Adrenal gland (tissue), 12 donors: ENCODE data around the gene TMEM150C. TPM values are rescaled to one million over a fixed set of nuclear protein-coding genes. Genes with fewer than 3 reads are reported as not detected.

ENCODE experiments used
- DNase-seq, 7 donors: peaks; one replicate each; pipeline ENCODE4 v3.0.0-alpha.2; 2019 to 2020
- H3K27ac ChIP-seq, 5 donors: fragments of 200-600 bp; sonication (generic) in 4 of 5; 1 replicate in 3 of 5; 2 replicates in 2 of 5; pipeline versions ENCODE4 v1.5.1 to v1.8.0; 2016 to 2020; ENCODE audit warnings: mild to moderate bottlenecking in 1 of 5
- H3K27me3 ChIP-seq: fragments of 200-600 bp; 2 replicates; pipeline ENCODE4 v1.8.0; 2021
- H3K36me3 ChIP-seq, 2 donors: fragments of 200-600 bp; replicated peaks in 1 of 2; 1 replicate in 1 of 2; 2 replicates in 1 of 2; pipeline versions ENCODE4 v1.5.1 to v1.8.0; 2018 to 2022
- H3K4me1 ChIP-seq, 2 donors: fragments of 200-600 bp; replicated peaks in 1 of 2; 1 replicate in 1 of 2; 2 replicates in 1 of 2; pipeline versions ENCODE4 v1.5.1 to v1.8.0; 2018 to 2021
- H3K4me3 ChIP-seq, 4 donors: fragments of 200-600 bp; sonication (generic) in 3 of 4; one replicate each; pipeline ENCODE4 v1.5.1; 2016 to 2018
- H3K9me3 ChIP-seq, 3 donors: fragments of 200-600 bp; sonication (generic) in 1 of 3; replicated peaks in 1 of 3; 1 replicate in 2 of 3; 2 replicates in 1 of 3; pipeline versions ENCODE4 v1.5.1 to v1.8.0; 2016 to 2021
- POLR2A ChIP-seq, 2 donors: fragments of 450-650 bp; IDR thresholded peaks; one replicate each; pipeline ENCODE4 v1.6.1; 2017; ENCODE audit warnings: antibody characterized with exemption in 2 of 2, mild to moderate bottlenecking in 2 of 2, moderate library complexity in 1 of 2
- WGBS, 4 donors: extraction: QIAGEN DNeasy Blood & Tissue Kit in 2 of 4; methylation state at CpG; one replicate each; pipeline versions ENCODE4 v1.1.5 to v1.1.7; 2013 to 2017; 5-methylcytosine and 5-hydroxymethylcytosine counted together
- intact Hi-C, 2 donors: fragments of 100-400 bp; cut with DNase I; formaldehyde crosslinking; loops; one replicate each; pipeline versions ENCODE4 v1.14.1 to v1.15.0; 2022 to 2023
- polyA plus RNA-seq, 3 donors: library from polyadenylated mRNA; stranded (reverse); fragments of 200-250 nt in 2 of 3; fragments of 350-450 nt in 1 of 3; fragmentation: Illumina TruSeq in 1 of 3; extraction: RNeasy Lipid Tissue Mini Kit (QIAGEN cat#74804) in 1 of 3; gene quantifications; one replicate each; pipeline ENCODE4 v1.2.3, GENCODE V29; 2013 to 2014
- total RNA-seq, 9 donors: library from RNA; depleted of rRNA in 4 of 9; stranded (reverse); fragments of >200 nt in 4 of 9; fragments of 120-200 nt in 1 of 9; fragmentation: NEBNext Ultra II Directional in 1 of 9; extraction: Animal tissue kit (Norgen Biotek cat#: 25700) in 1 of 9; gene quantifications; one replicate each; pipeline versions ENCODE4 v1.1.0 to v1.2.4, GENCODE V29; 2013 to 2023
- TF ChIP-seq, protein P1 (sequence below), 6 experiments: fragments of 450-650 bp in 4 of 6; fragments of 200-600 bp in 2 of 6; sonication (generic) in 1 of 6; IDR thresholded peaks; 1 replicate in 5 of 6; 2 replicates in 1 of 6; pipeline versions ENCODE4 v1.5.1 to v1.8.0; 2016 to 2021; ENCODE audit warnings: antibody characterized with exemption in 6 of 6, mild to moderate bottlenecking in 2 of 6, moderate library complexity in 1 of 6
- donor health status: healthy with polysubstance abuse.
- donor health status: Bipolar disorder and iron deficiency.
- donor health status: DM: yes; HTN: yes; CAD: no.
- donor health status: DM: no; HTN: no; CAD: no.
- donor health status: DM: no; HTN: no; CAD: no.
- donor health status: DM: yes; HTN: yes; CAD: no.

The TMEM150C gene
- total and polyA plus RNA-seq, 12 donors: 8.0 to 254 (median 76.0) TPM

- DNase-seq: no peak
- Histone ChIP-seq H3K27ac (no peak overlapping the region), H3K4me1 (no peaks in the 10 kb centered on the region), H3K9me3 (no peaks in the 10 kb centered on the region), H3K4me3 (no peak overlapping the region), H3K36me3 (no peaks in the 10 kb centered on the region), H3K27me3 (no peaks in the 10 kb centered on the region)
- 86 to 94% (median 90%) methylated on average over 14 of the region's 14 CpGs for WGBS, 4 donors
- TF ChIP-seq, protein P1, sequence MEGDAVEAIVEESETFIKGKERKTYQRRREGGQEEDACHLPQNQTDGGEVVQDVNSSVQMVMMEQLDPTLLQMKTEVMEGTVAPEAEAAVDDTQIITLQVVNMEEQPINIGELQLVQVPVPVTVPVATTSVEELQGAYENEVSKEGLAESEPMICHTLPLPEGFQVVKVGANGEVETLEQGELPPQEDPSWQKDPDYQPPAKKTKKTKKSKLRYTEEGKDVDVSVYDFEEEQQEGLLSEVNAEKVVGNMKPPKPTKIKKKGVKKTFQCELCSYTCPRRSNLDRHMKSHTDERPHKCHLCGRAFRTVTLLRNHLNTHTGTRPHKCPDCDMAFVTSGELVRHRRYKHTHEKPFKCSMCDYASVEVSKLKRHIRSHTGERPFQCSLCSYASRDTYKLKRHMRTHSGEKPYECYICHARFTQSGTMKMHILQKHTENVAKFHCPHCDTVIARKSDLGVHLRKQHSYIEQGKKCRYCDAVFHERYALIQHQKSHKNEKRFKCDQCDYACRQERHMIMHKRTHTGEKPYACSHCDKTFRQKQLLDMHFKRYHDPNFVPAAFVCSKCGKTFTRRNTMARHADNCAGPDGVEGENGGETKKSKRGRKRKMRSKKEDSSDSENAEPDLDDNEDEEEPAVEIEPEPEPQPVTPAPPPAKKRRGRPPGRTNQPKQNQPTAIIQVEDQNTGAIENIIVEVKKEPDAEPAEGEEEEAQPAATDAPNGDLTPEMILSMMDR (IDR thresholded peaks at IDR 0.05): no peak
- TF ChIP-seq POLR2A (IDR thresholded peaks at IDR 0.05): no peak
- intact Hi-C loops: no loop called here
These were observed 76.6 kb downstream of the TMEM150C start for GRCh38 chr4:82484996-82485783.

- WGBS, 4 donors: 72 to 90% (median 85%) methylated on average over 6 of the region's 6 CpGs
- no peak for TF ChIP-seq POLR2A (IDR thresholded peaks at IDR 0.05)
- TF ChIP-seq, protein P1 (IDR thresholded peaks at IDR 0.05): no peak
- Histone ChIP-seq H3K4me1 (no peaks in the 10 kb centered on the region), H3K27ac (no peak overlapping the region), H3K36me3 (no peaks in the 10 kb centered on the region), H3K4me3 (no peak overlapping the region), H3K9me3 (no peaks in the 10 kb centered on the region), H3K27me3 (no peaks in the 10 kb centered on the region)
- DNase-seq: no peak
- intact Hi-C loops: no loop called here
These were observed 79.4 kb downstream of the TMEM150C start for GRCh38 chr4:82482387-82482786.

DNA sequence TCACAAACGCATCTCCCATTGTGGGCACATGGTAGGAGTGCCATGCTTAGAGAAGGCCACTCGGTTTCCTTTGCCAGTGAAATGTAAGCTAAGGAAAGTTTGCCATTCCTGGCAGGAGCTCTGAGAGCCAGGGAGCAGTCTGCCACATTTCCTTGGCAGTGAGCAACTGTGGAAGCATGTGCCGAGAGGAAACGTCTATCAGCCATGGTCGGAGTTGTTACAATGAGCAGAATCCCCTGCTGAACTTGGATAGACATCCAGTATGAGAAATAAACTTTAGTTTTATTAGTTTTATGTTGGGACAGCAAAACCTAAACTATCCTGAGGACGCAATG, 80.3 kb downstream of the TMEM150C start:
- TF ChIP-seq, protein P1 (IDR thresholded peaks at IDR 0.05): no peak
- DNase-seq: no peak
- intact Hi-C loops: no loop called here
- H3K9me3 ChIP-seq: no peaks in the 10 kb centered on the region
- no peaks in the 10 kb centered on the region for H3K27me3 ChIP-seq
- H3K27ac ChIP-seq: no peak overlapping the region
- no peaks in the 10 kb centered on the region for H3K4me1 ChIP-seq
- H3K36me3 ChIP-seq: no peaks in the 10 kb centered on the region
- WGBS, 4 donors: 86 to 92% (median 90%) methylated on average over 6 of the region's 6 CpGs
- H3K4me3 ChIP-seq: no peak overlapping the region

- intact Hi-C loops: no loop called here
- no peak overlapping the region for H3K4me3 ChIP-seq
- H3K9me3 ChIP-seq: no peaks in the 10 kb centered on the region
- no peaks in the 10 kb centered on the region for H3K36me3 ChIP-seq
- DNase-seq: no peak
- WGBS, 4 donors: 93 to 96% (median 93%) methylated on average over 10 of the region's 10 CpGs
- no peaks in the 10 kb centered on the region for H3K27me3 ChIP-seq
- TF ChIP-seq POLR2A (IDR thresholded peaks at IDR 0.05): no peak
- TF ChIP-seq, protein P1 (IDR thresholded peaks at IDR 0.05): no peak
- H3K27ac ChIP-seq: no peak overlapping the region
- H3K4me1 ChIP-seq: no peaks in the 10 kb centered on the region
These were observed 80.8 kb downstream of the TMEM150C start for GRCh38 chr4:82480771-82481505.
